Thyroid gland (tissue), 4 donors: ENCODE data around the gene TLR7. TPM values are rescaled to one million over a fixed set of nuclear protein-coding genes. Genes with fewer than 3 reads are reported as not detected.

ENCODE experiments used
- DNase-seq, 2 donors: peaks; one replicate each; pipeline ENCODE4 v3.0.0-alpha.2; 2019
- H3K27ac ChIP-seq, 3 donors: fragments of 200-600 bp; sonication (generic); 1 replicate in 2 of 3; 2 replicates in 1 of 3; pipeline ENCODE4 v1.5.1; 2016 to 2019; ENCODE audit warnings: mild to moderate bottlenecking in 1 of 3, moderate library complexity in 1 of 3
- H3K27me3 ChIP-seq: fragments of 200-600 bp; sonication (generic); one replicate; pipeline ENCODE4 v1.5.1; 2019
- H3K36me3 ChIP-seq, 2 donors: fragments of 200-600 bp; sonication (generic); one replicate each; pipeline ENCODE4 v1.5.1; 2016 to 2019
- H3K4me1 ChIP-seq, 2 donors: fragments of 200-600 bp; sonication (generic); one replicate each; pipeline ENCODE4 v1.5.1; 2017 to 2019
- H3K4me3 ChIP-seq, 3 donors: fragments of 200-600 bp; sonication (generic); replicated peaks in 1 of 3; 1 replicate in 2 of 3; 2 replicates in 1 of 3; pipeline ENCODE4 v1.5.1; 2016; ENCODE audit warnings: mild to moderate bottlenecking in 1 of 3
- H3K9me3 ChIP-seq: fragments of 200-600 bp; sonication (generic); one replicate; pipeline ENCODE4 v1.5.1; 2017
- POLR2A ChIP-seq, 2 donors: fragments of 450-650 bp; IDR thresholded peaks; one replicate each; pipeline ENCODE4 v1.6.1; 2017; ENCODE audit warnings: antibody characterized with exemption in 2 of 2, mild to moderate bottlenecking in 2 of 2, moderate library complexity in 1 of 2
- WGBS, 2 donors: methylation state at CpG; one replicate each; pipeline ENCODE4 v1.1.5; 2017; 5-methylcytosine and 5-hydroxymethylcytosine counted together
- intact Hi-C: fragments of 100-400 bp; cut with DNase I; formaldehyde crosslinking; loops from one replicate; pipeline ENCODE4 v1.15.1; 2023
- total RNA-seq, 4 donors: library from RNA; depleted of rRNA; stranded (reverse); fragments of >200 nt; gene quantifications; one replicate each; pipeline ENCODE4 v1.2.3, GENCODE V29; 2016
- TF ChIP-seq, protein P1 (sequence below), 6 experiments: fragments of 200-600 bp in 3 of 6; fragments of 450-650 bp in 3 of 6; sonication (generic) in 3 of 6; IDR thresholded peaks; one replicate each; pipeline ENCODE4 v1.5.1; 2016 to 2019; ENCODE audit warnings: antibody characterized with exemption in 6 of 6, mild to moderate bottlenecking in 2 of 6, inconsistent platforms in 1 of 6, moderate library complexity in 1 of 6

Gene TLR7
- total RNA-seq, 4 donors from 2014 or later, result 0.54 to 0.67 (median 0.60) TPM

DNA sequence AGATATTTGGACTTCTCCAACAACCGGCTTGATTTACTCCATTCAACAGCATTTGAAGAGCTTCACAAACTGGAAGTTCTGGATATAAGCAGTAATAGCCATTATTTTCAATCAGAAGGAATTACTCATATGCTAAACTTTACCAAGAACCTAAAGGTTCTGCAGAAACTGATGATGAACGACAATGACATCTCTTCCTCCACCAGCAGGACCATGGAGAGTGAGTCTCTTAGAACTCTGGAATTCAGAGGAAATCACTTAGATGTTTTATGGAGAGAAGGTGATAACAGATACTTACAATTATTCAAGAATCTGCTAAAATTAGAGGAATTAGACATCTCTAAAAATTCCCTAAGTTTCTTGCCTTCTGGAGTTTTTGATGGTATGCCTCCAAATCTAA is 20.3 kb downstream of the TLR7 start:
- TF ChIP-seq POLR2A (IDR thresholded peaks at IDR 0.05), result no peak
- TF ChIP-seq, protein P1, sequence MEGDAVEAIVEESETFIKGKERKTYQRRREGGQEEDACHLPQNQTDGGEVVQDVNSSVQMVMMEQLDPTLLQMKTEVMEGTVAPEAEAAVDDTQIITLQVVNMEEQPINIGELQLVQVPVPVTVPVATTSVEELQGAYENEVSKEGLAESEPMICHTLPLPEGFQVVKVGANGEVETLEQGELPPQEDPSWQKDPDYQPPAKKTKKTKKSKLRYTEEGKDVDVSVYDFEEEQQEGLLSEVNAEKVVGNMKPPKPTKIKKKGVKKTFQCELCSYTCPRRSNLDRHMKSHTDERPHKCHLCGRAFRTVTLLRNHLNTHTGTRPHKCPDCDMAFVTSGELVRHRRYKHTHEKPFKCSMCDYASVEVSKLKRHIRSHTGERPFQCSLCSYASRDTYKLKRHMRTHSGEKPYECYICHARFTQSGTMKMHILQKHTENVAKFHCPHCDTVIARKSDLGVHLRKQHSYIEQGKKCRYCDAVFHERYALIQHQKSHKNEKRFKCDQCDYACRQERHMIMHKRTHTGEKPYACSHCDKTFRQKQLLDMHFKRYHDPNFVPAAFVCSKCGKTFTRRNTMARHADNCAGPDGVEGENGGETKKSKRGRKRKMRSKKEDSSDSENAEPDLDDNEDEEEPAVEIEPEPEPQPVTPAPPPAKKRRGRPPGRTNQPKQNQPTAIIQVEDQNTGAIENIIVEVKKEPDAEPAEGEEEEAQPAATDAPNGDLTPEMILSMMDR (IDR thresholded peaks at IDR 0.05), result no peak
- 80 to 86% methylated on average over 2 of the region's 2 CpGs for WGBS, 2 donors
- intact Hi-C loops, result no loop called here
- no peaks in the 10 kb centered on the region for H3K4me1 ChIP-seq
- no peaks in the 10 kb centered on the region for H3K36me3 ChIP-seq
- no peak overlapping the region for H3K27ac ChIP-seq
- H3K9me3 ChIP-seq, result no peaks in the 10 kb centered on the region
- H3K4me3 ChIP-seq, result no peak overlapping the region
- H3K27me3 ChIP-seq, result no peaks in the 10 kb centered on the region
- no peak for DNase-seq

DNA sequence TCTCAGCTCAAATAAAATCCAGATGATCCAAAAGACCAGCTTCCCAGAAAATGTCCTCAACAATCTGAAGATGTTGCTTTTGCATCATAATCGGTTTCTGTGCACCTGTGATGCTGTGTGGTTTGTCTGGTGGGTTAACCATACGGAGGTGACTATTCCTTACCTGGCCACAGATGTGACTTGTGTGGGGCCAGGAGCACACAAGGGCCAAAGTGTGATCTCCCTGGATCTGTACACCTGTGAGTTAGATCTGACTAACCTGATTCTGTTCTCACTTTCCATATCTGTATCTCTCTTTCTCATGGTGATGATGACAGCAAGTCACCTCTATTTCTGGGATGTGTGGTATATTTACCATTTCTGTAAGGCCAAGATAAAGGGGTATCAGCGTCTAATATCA is 20.9 kb downstream of the TLR7 start:
- no peak for DNase-seq
- WGBS, 2 donors, result 86 to 95% methylated on average over 2 to 3 of the region's 3 CpGs
- intact Hi-C loops, result no loop called here
- Histone ChIP-seq H3K27ac (no peak overlapping the region), H3K4me1 (no peaks in the 10 kb centered on the region), H3K4me3 (no peak overlapping the region), H3K9me3 (no peaks in the 10 kb centered on the region), H3K36me3 (no peaks in the 10 kb centered on the region), H3K27me3 (no peaks in the 10 kb centered on the region)
- TF ChIP-seq POLR2A (IDR thresholded peaks at IDR 0.05), result no peak
- TF ChIP-seq, protein P1 (IDR thresholded peaks at IDR 0.05), result no peak

- no peaks in the 10 kb centered on the region for H3K4me1 ChIP-seq
- H3K27ac ChIP-seq, result no peak overlapping the region
- no peaks in the 10 kb centered on the region for H3K36me3 ChIP-seq
- no peak for TF ChIP-seq POLR2A (IDR thresholded peaks at IDR 0.05)
- TF ChIP-seq, protein P1 (IDR thresholded peaks at IDR 0.05), result no peak
- H3K27me3 ChIP-seq, result no peaks in the 10 kb centered on the region
- DNase-seq, result no peak
- intact Hi-C loops, result no loop called here
- WGBS, 2 donors, result 53 to 78% methylated on average over 5 of the region's 5 CpGs
- no peak overlapping the region for H3K4me3 ChIP-seq
- no peaks in the 10 kb centered on the region for H3K9me3 ChIP-seq
These were observed 23.6 kb downstream of the TLR7 start for GRCh38 chrX:12890467-12890866.

DNA sequence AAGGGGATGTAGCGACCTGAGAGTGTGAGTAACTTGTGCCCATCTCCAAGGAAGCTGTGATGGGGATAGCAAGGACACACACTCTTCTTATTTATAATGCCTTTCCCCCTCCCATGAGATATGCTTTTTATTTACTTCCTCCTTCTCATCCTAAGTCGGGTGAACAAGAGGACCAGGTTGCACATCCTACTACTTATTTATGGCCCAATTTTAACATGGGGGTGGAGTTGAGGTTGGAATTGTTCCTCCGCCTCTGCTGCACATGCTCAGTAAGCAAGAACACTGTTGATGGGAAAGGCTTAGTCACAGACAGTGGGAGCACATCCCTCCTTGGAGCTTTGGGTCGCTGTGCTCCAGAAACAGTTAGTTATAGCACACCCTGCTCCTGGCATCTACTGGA is 24.3 kb downstream of the TLR7 start:
- no peaks in the 10 kb centered on the region for H3K4me1 ChIP-seq
- no peaks in the 10 kb centered on the region for H3K9me3 ChIP-seq
- intact Hi-C loops, result no loop called here
- H3K27ac ChIP-seq, result no peak overlapping the region
- DNase-seq, result no peak
- no peaks in the 10 kb centered on the region for H3K27me3 ChIP-seq
- H3K36me3 ChIP-seq, result no peaks in the 10 kb centered on the region
- TF ChIP-seq POLR2A (IDR thresholded peaks at IDR 0.05), result no peak
- 85 to 98% methylated on average over 4 of the region's 4 CpGs for WGBS, 2 donors
- no peak overlapping the region for H3K4me3 ChIP-seq

- Histone ChIP-seq H3K4me3 (no peak overlapping the region), H3K9me3 (no peaks in the 10 kb centered on the region), H3K36me3 (no peaks in the 10 kb centered on the region), H3K4me1 (no peaks in the 10 kb centered on the region), H3K27me3 (no peaks in the 10 kb centered on the region), H3K27ac (no peak overlapping the region)
- intact Hi-C loops, result no loop called here
- 34 to 36% methylated on average over 2 of the region's 2 CpGs for WGBS, 2 donors
- no peak for DNase-seq
- TF ChIP-seq, protein P1 (IDR thresholded peaks at IDR 0.05), result no peak
- TF ChIP-seq POLR2A (IDR thresholded peaks at IDR 0.05), result no peak
These were observed 25.1 kb downstream of the TLR7 start for GRCh38 chrX:12891915-12892506.
